HL-60 (cell line): ENCODE measurements around the gene POLR2H.

Experiments
- CTCF ChIP-seq: IDR thresholded peaks from one replicate; pipeline ENCODE4 v1.5.1; 2011; ENCODE audit warnings: low read length, control low read depth, inconsistent platforms; ENCODE audit not compliant: insufficient read depth
- REST ChIP-seq: IDR thresholded peaks from 2 replicates; pipeline ENCODE4 v1.6.1; 2012; ENCODE audit warnings: low read depth; ENCODE audit not compliant: insufficient replicate concordance

- no peak for TF ChIP-seq CTCF
- no peak for TF ChIP-seq REST
These were observed 28.5 kb downstream of the POLR2H start for GRCh38 chr3:184389935-184390528.
